ENCODE results near the gene OGDH. TPM values are rescaled to one million over a fixed set of nuclear protein-coding genes. Genes with fewer than 3 reads are reported as not detected.

Gene OGDH
- total and polyA plus RNA-seq, 4 donors: 39.0 to 142 (median 59.9) TPM

- Histone ChIP-seq H3K36me3 (ENCODE audit: control insufficient read depth in 4 of 4, insufficient read depth in 4 of 4, low read length in 4 of 4) (peaks cover 0 to 7% (median under 1%) of the 10 kb centered on the region in 4 donors), H3K4me1 (ENCODE audit: control insufficient read depth in 5 of 5, insufficient read depth in 5 of 5, low read length in 5 of 5) (peaks cover 0 to 27% (median 8%) of the 10 kb centered on the region in 5 donors), H3K9me3 (ENCODE audit: control insufficient read depth in 4 of 4, insufficient read depth in 3 of 4, low read length in 3 of 4) (no peaks in the 10 kb centered on the region), H3K4me3 (no peak overlapping the region), H3K9ac (ENCODE audit: insufficient read depth in 1 of 2, low read length in 2 of 2) (no peak overlapping the region), H3K27me3 (ENCODE audit: control insufficient read depth in 3 of 3, insufficient read depth in 3 of 3, low read length in 2 of 3) (no peaks in the 10 kb centered on the region), H3K27ac (ENCODE audit: low read depth in 1 of 2, low read length in 1 of 2) (peak overlapping the region in 1 of 2 donors; percentile 40)
- WGBS, 2 donors: 85 to 92% methylated on average over 2 of the region's 2 CpGs
- no peak for DNase-seq
- no peak for TF ChIP-seq CTCF (IDR thresholded peaks at IDR 0.05; ENCODE audit: control extremely low read depth, extremely low read depth)
- no peak for ATAC-seq (ENCODE audit: insufficient read depth, low FRiP score)
Measured at GRCh38 chr7:44617225-44617890, 10.9 kb downstream of the OGDH start.

GRCh38 chr7:44618045-44618444 is 11.6 kb downstream of the OGDH start:
- Histone ChIP-seq H3K4me1 (ENCODE audit: control insufficient read depth in 5 of 5, insufficient read depth in 5 of 5, low read length in 5 of 5) (peaks cover 0 to 30% (median 14%) of the 10 kb centered on the region in 5 donors), H3K4me3 (no peak overlapping the region), H3K27ac (ENCODE audit: low read depth in 1 of 2, low read length in 1 of 2) (peak overlapping the region in 1 of 2 donors; percentile 40), H3K9me3 (ENCODE audit: control insufficient read depth in 4 of 4, insufficient read depth in 3 of 4, low read length in 3 of 4) (peaks cover 0 to 2% (median 0%) of the 10 kb centered on the region in 4 donors), H3K27me3 (ENCODE audit: control insufficient read depth in 3 of 3, insufficient read depth in 3 of 3, low read length in 2 of 3) (no peaks in the 10 kb centered on the region), H3K36me3 (ENCODE audit: control insufficient read depth in 4 of 4, insufficient read depth in 4 of 4, low read length in 4 of 4) (peaks cover 0 to 7% (median under 1%) of the 10 kb centered on the region in 4 donors), H3K9ac (ENCODE audit: insufficient read depth in 1 of 2, low read length in 2 of 2) (no peak overlapping the region)
- no peak for TF ChIP-seq CTCF (IDR thresholded peaks at IDR 0.05; ENCODE audit: control extremely low read depth, extremely low read depth)
- 90 to 94% methylated on average over 1 of the region's 1 CpG for WGBS, 2 donors
- ATAC-seq (ENCODE audit: insufficient read depth, low FRiP score): no peak
- no peak for DNase-seq

DNA sequence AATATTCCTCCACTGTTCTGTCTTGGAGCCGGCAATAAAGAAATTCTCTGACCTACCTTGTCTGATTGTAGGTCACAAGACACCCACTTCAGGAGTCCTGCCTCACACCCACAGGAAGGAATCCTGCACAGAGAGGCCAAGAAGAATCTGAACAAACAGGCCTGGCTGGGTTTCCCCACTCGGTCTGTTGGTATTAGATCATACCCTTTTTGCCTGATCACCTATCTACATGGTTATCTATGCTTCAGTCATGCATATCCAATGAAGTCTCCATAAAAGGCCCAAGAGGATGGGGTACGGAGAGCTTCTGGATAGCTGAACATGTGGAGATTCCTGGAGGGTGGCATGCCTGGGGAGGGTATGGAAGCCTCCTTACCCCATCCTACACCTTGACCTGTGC is 12.3 kb downstream of the OGDH start:
- Histone ChIP-seq H3K4me1 (ENCODE audit: control insufficient read depth in 5 of 5, insufficient read depth in 5 of 5, low read length in 5 of 5) (peaks cover 0 to 32% (median 15%) of the 10 kb centered on the region in 5 donors), H3K4me3 (no peak overlapping the region), H3K9ac (ENCODE audit: insufficient read depth in 1 of 2, low read length in 2 of 2) (no peak overlapping the region), H3K36me3 (ENCODE audit: control insufficient read depth in 4 of 4, insufficient read depth in 4 of 4, low read length in 4 of 4) (peaks cover 0 to 7% (median under 1%) of the 10 kb centered on the region in 4 donors), H3K9me3 (ENCODE audit: control insufficient read depth in 4 of 4, insufficient read depth in 3 of 4, low read length in 3 of 4) (peaks cover 0 to 2% (median 0%) of the 10 kb centered on the region in 4 donors), H3K27ac (ENCODE audit: low read depth in 1 of 2, low read length in 1 of 2) (peak overlapping the region; percentile 22 to 59), H3K27me3 (ENCODE audit: control insufficient read depth in 3 of 3, insufficient read depth in 3 of 3, low read length in 2 of 3) (no peaks in the 10 kb centered on the region)
- TF ChIP-seq CTCF (IDR thresholded peaks at IDR 0.05; ENCODE audit: control extremely low read depth, extremely low read depth): no peak
- 72 to 83% methylated on average over 3 of the region's 3 CpGs for WGBS, 2 donors
- DNase-seq (no peak), ATAC-seq (ENCODE audit: insufficient read depth, low FRiP score) (no peak)
